HTR-8/SVneo (cell line): ENCODE results near the gene COLGALT1.
"Not testable (repeated sequence)": the region's sequence is repeated elsewhere in the genome, so short reads cannot be mapped to it uniquely, and the experiment has no call there.

ENCODE experiments used
- DNase-seq: peaks from one replicate; pipeline ENCODE4 v3.0.0; 2011; ENCODE audit warnings: low spot score, mixed read lengths; ENCODE audit not compliant: insufficient read length
- FAIRE-seq: peaks from 2 replicates; lab custom pipeline; 2011; peaks lifted over from hg19 to GRCh38; lab: Jason Lieb, UNC

The COLGALT1 gene

DNA sequence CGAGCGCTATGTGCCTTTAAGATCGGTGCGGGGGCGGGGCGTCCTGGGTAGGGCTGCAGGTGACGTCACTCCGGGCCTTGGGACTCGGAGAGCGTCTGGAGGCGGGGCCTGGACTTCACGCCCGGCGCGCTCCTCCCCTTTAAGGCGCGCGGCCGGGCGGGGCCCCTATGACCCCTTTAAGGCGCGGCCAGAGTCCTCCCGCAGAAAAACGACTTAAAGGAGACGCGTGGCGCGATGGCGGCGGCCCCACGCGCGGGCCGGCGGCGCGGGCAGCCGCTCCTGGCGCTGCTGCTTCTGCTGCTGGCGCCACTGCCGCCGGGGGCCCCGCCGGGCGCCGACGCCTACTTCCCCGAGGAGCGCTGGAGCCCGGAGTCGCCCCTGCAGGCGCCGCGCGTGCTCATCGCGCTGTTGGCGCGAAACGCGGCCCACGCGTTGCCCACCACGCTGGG, at the start of gene COLGALT1:
Gene COLGALT1, plus strand, starts transcription at position 170 of the 449 bp plus-strand sequence. Its CDS starts 65 bp downstream, at position 235.
- FAIRE-seq, result peak; percentile 87
- DNase-seq, result peak; percentile 96

DNA sequence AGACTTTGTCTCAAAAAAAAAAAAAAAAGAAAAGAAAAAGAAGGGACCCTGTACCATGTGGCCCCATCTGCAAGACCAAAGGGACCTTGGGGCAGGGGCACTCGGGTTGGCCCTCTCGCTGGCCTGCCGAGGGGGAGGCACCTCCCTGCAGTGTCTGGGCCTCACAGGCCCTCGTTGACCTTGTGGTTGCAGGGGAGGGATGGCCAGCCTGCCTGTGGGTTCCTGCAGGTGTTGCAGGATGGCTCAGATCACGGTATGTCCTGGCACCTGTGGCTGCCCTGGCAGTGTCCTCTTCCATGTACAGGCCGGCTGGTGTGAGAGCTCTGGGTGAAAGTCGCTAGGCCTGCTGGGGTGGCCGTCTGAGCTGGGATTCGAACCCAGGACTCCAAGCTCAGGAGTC, 48.7 kb upstream of the COLGALT1 start:
- no peak for FAIRE-seq
- DNase-seq, result no peak

DNA sequence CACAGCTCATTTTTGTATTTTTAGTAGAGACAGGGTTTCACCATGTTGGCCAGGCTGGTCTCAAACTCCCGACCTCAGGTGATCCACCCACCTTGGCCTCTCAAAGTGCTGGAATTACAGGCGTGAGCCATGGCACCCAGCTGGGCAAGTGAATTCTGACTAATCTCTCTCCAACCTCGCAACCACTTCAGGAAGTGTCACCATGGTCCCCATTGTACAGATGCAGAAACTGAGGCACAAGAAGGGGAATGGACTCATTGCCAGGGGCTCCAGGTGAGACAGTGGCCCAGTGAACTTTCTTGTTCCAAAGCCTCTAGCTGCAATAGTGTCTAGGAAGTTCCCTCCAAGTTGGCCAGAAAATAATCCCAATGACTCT, 46.9 kb upstream of the COLGALT1 start:
- not testable (repeated sequence) for FAIRE-seq

DNA sequence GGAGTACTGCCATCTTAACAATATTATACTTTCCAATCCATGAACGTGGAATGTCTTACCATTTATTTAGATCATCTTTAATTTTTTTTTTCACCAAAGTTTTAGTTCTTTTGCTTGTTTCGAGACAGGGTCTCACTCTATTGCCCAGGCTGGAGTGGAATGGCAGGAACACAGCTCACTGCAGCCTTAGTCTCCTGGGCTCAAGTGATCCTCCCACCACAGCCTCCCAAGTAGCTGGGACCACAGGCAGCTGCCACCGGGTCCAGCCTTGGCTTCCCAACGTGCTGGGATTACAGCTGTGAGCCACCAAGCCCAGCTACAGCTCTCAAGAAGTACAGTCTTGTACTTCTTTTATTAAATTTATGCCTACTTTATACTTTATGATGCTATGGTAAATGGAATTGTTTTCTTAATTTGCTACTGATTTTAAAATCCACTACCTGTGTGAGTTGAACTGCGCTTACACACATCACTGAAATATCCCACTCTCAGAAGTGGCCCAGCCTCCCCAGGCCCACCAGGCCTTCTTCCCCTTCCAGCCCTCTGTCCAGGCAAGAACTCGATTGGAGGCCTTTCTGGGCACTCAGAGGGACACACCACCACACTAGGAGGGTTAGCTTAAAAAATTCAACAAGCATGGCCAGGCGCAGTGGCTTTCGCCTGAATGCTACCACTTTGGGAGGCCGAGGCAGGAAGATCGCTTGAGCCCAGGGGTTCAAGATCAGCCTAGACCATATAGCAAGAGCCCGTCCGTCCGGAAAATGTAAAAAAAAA, 45.0 kb upstream of the COLGALT1 start:
- FAIRE-seq (no peak), DNase-seq (no peak)

More for the DNA sequence above, 46.9 kb upstream of the COLGALT1 start:
- DNase-seq, result not testable (repeated sequence)

DNA sequence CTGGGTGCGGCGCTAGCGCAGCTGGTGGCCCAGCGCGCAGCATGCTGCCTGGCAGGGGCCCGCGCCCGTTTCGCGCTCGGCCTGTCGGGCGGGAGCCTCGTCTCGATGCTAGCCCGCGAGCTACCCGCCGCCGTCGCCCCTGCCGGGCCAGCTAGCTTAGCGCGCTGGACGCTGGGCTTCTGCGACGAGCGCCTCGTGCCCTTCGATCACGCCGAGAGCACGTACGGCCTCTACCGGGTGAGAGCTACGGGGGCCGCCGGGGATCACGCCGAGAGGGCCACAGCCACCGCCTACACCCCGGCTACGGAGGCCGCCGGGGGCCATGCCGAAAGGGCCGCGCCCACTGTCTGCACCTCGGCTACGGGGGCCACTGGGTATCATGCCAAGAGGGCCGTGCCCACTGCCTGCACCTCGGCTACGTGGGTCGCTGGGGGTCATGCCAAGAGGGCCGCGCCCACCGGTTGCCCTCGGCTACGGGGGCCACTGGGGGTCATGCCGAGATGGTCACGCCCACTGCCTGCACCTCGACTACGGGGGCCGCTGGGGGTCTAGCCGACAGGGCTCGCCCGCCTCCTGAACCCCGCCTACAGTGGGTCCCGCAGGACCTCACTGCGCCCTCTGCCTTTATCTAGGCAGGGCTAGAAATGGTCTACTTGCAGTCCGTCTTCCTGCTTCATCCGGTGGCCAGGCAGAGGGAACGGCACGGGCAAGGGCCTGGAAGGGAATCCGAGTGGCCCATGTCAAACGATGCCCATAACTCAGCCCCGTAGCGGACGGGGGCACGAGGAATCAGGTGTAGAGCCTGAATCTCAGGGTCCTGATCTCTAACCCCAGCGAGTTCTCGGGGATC, 43.5 kb upstream of the COLGALT1 start:
- FAIRE-seq, result peak; percentile 83
- peak; percentile 68 for DNase-seq

DNA sequence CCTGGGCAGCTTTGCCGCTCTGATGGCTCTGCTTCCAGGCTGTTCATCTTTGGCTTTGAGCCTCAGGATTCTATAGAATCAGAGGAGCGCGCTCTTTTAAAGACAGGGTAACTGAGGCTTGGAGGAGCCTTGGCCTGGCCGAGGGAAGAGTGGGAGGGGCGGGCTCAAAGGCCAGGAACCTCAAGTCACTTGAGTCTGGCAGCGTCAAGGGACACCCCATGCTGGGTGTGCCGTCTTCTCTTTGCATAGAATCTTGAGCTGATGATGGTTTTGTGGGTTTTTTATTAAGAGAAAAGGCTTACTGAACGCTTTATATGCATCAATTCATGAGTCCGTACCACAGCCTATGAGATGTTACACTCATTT, 42.9 kb upstream of the COLGALT1 start:
- FAIRE-seq (no peak), DNase-seq (no peak)

DNA sequence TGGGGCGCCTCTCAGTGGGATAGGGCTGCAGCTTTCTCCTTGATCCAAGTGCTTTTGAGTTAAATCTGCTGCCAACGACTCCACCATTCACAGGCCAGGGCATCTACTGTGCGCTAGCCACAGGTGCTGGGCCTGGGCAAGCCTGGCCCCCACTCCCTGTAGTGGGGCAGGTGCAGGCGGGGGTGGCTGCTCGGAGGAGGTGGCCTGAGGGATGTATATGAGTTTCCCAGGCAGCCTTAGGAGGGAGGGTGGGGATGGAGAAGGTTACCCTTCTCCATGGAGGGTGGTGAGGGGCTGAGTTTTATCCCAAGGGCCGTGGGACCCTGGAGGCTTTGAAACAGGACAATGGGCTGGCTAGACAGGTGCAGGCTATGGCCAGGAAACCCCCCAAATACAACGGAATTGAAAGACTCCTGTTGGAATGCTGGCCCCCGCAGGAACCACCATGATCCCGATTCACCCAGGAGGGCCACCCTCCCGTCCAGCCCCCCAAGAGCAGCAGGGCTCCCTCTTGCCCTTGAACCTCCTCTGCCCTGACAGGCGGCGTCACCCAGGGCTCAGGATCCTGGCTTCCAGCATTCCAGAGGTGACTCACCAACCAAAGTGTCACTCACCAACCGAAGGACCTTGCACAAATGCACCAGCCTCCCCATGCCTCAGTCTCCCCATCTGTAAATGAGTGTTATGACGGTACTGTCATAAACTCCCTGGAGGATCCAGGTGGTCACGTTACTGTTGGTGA, 39.9 kb upstream of the COLGALT1 start:
- no peak for DNase-seq
- no peak for FAIRE-seq

DNA sequence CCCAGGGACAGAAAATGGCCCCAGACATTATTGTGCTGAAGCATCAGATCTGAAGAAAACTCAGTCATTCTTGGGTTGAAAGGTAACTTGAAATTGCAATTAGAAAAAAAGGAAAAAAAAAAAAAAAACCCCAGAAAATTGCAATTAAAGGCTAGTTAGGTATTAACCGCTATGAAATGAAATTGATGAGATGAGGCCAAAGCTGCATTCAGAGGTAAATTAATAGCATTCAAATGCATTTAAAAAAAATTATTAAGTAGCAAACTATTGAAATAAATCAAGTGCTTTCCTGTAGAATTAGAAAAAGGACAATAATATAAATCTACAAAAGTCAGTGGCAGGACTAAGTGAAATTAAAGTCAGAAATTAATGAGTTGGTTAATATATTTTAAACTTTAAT, 37.6 kb upstream of the COLGALT1 start:
- DNase-seq, result no peak
- FAIRE-seq, result no peak

DNA sequence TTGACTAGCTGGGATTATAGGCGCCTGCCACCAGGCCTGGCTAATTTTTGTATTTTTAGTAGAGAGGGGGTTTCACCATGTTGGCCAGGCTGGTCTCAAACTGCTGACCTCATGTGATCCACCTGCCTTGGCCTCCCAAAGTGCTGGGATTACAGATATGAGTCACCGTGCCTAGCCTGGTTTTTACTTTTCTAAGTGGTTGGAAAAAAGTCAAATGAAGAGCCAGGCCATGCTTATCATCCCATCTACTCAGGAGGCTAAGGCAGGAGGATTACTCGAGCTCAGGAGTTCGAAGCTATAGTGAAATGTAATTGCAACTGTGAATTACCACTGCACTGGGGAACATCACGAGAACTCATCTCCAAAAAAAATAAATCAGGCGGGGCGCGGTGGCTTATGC, 36.8 kb upstream of the COLGALT1 start:
- not testable (repeated sequence) for DNase-seq, FAIRE-seq

DNA sequence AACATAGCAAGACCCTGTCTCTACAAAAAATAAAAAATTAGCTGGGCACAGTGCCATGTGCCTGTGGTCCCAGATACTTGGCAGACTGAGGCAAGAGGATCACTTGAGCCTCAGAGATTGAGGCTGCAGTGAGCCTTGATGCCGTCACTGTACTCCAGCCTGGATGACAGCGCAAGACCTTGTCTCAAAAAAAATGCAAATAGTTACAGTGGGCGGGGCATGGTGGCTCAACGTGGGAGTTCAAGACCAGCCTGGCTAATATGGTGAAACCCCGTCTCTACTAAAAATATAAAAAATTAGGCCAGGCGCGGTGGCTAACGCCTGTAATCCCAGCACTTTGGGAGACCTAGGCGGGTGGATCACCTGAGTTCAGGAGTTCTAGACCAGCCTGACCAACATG, 35.5 kb upstream of the COLGALT1 start:
- FAIRE-seq, result no peak
- DNase-seq, result no peak

DNA sequence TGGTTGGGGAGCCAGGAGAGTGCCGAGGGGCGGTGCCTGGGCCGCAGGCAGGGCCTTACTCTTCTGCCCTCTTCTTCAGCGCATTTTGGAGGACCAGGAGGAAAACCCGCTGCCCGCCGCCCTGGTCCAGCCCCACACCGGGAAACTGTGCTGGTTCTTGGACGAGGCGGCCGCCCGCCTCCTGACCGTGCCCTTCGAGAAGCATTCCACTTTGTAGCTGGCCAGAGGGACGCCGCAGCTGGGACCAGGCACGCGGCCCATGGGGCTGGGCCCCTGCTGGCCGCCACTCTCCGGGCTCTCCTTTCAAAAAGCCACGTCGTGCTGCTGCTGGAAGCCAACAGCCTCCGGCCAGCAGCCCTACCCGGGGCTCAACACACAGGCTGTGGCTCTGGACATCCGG, 34.6 kb upstream of the COLGALT1 start:
- FAIRE-seq (no peak), DNase-seq (no peak)

DNA sequence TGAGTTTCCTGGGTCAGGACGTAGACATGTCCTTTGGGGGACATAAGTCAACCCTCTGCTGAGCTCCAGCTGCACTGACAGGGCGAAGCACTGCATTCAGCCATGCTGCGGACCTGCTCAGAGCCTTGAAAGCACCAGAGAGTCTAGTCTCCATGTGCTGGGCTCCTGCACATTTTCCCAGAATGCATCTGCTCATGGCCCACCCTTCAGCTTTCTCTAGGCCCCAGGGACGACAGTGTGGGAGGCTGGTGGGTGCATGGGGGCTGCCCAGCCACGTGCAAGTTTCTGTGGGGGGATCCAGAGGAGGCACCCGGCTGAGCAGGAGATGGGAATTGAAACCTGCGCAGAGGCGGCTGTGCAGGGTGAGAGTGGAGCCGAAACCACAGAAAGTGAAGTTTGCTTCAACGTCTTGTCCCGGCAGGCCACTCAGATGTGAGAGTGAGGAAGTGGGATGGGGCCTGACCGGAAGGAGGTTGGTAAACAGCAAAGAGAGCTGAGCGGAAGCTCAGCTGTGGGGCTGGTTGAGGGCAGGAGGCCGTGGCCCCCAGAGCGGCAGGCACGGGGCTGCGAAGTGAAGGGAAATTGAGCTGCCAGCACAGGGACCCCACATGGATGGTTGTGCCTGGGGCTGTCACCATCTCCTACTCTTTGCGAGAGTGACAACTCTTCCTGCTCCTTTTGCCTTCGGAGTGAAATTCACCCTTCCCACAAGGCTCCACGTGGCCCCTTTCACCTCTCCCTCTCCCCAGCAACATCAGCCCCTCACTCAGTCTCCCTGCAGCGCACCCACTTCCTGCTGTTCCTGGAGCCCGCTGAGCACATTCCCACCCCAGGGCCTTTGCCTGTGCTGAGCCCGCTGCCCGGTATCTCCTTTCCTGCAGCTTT, 32.2 kb upstream of the COLGALT1 start:
- FAIRE-seq (no peak), DNase-seq (no peak)

DNA sequence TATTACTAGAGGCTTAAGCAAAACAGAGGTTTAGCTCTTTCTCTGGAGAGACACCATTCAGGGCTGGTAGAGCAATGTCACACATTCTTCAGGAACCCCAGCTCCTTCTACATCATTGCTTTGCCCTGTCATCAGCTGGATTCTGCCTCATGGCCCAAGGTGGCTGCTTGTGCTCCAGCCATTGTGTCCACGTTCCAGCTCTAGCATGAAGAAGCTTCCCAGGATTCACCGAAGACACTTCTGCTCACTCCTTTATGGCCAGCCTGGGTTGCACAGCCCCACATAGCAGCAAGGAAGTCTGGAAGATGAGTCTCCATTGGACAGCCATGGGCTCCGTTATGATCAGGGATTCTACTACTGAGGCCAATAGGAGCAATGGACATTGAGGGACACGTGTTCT, 30.8 kb upstream of the COLGALT1 start:
- DNase-seq (no peak), FAIRE-seq (no peak)

DNA sequence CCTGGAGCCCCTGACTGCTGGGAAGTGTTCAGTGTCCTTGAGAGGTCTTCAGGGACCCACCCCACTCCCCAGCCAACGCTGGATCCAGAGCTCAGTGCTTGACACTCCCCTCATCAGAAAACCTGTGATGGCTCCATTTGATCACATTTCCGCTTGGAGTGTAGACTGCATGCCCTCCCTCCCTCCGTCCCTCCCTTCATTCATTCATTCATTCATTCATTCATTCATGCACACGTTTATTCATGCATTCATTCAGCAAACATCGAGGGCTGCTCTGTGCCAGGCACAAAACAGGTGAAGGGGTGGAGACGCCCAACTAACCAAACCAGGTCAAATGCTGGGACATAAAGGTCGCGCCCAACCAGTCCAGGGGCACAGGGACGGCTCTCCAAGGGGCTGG, 30.3 kb upstream of the COLGALT1 start:
- FAIRE-seq (no peak), DNase-seq (no peak)

DNA sequence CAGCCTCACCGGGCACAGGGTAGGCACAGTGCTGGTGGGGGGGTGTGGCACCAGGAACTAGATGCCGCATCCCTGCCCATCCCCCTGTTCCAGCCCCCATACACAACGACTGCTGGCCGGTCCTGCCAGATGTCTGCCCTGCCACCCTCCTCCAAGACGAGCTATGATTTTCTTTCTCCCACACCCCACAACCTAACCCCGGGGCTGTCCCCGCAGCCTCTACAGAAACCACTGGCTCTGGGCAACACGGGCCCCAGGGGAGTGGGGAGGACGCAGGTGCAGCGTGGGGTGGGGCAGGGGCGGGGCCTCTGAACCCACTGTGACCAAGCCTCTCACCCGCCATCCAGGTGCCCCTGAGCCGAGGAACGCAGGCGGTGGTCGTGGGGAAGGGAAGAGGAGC, 28.5 kb upstream of the COLGALT1 start:
- DNase-seq, result no peak
- no peak for FAIRE-seq

DNA sequence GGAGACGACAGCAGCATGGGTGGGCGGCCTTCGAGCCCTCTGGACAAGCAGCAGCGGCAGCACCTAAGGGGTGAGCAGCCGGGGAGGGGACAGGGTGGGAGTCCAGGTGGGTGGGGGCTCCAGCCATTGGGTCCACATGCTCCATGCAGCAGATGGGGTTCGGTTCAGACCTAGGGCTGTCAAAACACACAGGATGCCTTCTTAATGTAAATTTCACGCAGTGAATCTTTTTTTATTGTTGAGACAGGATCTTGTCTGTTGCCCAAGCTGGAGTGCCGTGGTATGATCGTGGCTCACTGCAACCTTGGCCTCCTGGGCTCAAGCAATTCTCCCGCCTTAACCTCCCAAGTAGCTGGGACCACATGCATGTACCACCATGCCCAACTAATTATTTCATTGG, 28.1 kb upstream of the COLGALT1 start:
- no peak for FAIRE-seq
- no peak for DNase-seq

DNA sequence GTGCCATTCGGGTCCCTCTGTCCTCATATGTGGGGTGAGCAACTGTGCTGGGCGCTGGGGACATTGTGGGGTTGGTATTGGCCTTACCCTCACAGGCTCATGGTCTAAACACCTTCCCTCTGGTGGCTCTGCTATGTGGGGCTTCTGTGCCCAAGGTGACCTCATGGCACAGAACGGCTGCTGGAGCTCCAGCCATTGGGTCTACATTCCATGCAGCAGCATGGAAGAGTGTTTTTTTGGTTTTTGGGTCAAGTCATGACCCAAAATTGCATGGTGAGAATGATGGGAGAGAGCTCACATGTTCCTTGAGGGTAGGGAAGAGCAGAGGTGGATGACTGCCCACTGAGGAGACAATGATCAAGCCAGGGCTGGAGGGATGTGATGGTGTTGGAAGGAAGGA, 26.8 kb upstream of the COLGALT1 start:
- FAIRE-seq (no peak), DNase-seq (no peak)

DNA sequence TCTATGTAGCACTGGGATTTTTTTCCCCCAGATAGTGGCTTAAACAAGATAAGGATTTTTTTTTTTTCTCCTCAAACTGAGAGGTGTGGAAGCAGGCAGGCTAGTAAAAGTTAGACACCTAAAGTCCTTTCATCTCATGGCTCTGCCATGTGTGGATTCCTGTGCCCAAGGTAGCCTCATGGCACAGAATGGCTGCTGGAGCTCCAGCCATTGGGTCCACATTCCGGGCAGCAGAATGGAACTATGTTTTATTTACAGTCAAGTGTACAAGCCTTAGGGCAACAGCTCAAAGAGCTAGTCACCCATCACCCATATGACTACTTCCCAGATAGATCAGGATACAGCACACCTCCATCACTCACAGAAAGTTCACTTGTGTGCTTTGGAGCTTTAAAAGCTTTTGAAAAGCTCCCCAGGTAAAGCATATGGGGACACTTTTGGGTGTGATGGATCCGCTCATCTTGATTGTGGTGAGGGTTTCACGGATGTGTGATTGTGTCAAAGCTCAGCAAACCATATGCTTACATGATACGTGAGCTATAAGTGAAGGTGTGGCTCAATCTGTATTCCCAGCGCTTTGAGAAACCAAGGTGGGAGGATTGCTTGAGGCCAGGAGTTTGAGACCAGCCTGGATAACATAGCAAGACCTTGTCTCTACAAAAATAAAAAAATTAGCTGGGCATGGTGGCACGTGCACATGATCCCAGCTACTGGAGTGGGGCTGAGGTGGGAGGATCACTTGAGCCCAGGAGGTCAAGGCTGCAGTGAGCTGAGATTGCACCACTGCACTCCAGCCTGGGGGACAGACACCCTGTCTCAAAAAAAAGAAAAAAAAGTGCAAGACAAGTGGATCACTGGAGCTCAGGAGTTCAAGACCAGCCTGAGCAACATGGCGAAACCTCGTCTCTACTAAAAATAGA, 25.9 kb upstream of the COLGALT1 start:
- DNase-seq (no peak), FAIRE-seq (no peak)

DNA sequence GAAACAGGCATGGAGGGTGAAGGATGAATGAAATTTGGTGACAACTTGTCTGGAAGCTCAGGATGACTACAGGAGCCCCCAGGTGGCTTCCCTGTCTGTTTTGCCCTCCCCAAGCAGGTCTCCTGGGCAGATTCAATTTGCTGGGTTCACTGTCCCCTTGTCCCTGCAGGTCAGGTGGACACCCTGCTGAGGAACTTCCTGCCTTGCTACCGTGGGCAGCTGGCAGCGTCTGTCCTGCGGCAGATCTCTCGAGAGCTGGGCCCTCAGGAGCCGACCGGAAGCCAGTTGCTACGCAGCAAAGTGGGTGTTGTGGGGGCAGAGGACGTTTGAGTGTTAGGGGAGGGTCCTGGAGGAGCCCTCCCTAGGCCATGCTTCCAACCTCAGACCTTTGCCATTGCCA, 24.9 kb upstream of the COLGALT1 start:
- DNase-seq (no peak), FAIRE-seq (no peak)
